ENCODE measurements around the gene TRAPPC13. TPM values are rescaled to one million over a fixed set of nuclear protein-coding genes. Genes with fewer than 3 reads are reported as not detected.

The TRAPPC13 gene
- total RNA-seq, 1 experiment from 2014 or later: 40.2 TPM

DNA sequence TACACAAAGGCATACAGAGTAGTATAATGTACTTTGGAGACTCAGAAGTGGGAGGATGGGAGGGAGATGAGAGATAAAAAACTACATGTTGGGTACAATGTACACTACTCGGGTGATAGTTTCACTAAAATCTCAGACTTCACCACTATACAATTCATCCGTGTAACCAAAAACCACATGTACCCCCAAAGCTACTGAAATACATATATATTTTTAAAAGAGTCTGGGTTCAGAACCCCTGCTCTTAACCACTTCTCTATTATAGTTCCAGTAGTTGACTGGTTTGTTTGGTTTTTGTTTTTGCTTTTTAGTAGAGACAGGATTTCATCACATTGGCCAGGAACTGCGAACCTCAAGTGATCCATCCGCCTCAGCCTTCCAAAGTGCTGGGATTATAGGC, 74.5 kb downstream of the TRAPPC13 start:
- peaks cover 9% of the 10 kb centered on the region; the same call in 1 of the 2 replicates for H3K36me3 ChIP-seq
- H3K4me1 ChIP-seq (replicated peaks): no peaks in the 10 kb centered on the region
- H3K4me3 ChIP-seq: no peak overlapping the region
- no peak for DNase-seq (ENCODE audit: low read depth in 1 of 2, low spot score in 2 of 2)
- no peaks in the 10 kb centered on the region for H3K9me3 ChIP-seq (replicated peaks)
- H3K27ac ChIP-seq: no peak overlapping the region
- H3K27me3 ChIP-seq (replicated peaks): no peaks in the 10 kb centered on the region

DNA sequence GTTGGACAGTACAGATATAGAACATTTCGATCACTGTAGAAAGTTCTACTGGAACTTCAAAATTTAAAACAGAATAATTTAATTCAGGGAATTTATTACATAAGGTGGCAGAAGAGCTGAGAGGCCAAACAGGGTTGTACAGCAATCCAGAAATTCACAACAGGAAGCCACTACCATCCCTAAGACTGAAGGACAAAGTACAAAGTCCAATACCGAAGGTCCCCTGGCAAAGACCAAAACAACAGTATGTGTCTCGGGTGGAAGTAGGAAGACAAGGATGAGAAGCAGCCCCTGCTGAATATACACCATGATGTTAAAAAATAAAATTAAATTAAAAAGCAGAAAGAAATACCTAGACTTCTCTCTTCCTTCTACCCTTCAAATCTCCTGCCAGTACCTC, 77.2 kb downstream of the TRAPPC13 start:
- no peak overlapping the region for H3K4me3 ChIP-seq
- DNase-seq (ENCODE audit: low read depth in 1 of 2, low spot score in 2 of 2): no peak
- no peak overlapping the region for H3K27ac ChIP-seq
- no peaks in the 10 kb centered on the region for H3K9me3 ChIP-seq (replicated peaks)
- no peaks in the 10 kb centered on the region for H3K27me3 ChIP-seq (replicated peaks)
- H3K36me3 ChIP-seq: peaks cover 6% of the 10 kb centered on the region; the same call in 1 of the 2 replicates
- no peaks in the 10 kb centered on the region for H3K4me1 ChIP-seq (replicated peaks)

DNA sequence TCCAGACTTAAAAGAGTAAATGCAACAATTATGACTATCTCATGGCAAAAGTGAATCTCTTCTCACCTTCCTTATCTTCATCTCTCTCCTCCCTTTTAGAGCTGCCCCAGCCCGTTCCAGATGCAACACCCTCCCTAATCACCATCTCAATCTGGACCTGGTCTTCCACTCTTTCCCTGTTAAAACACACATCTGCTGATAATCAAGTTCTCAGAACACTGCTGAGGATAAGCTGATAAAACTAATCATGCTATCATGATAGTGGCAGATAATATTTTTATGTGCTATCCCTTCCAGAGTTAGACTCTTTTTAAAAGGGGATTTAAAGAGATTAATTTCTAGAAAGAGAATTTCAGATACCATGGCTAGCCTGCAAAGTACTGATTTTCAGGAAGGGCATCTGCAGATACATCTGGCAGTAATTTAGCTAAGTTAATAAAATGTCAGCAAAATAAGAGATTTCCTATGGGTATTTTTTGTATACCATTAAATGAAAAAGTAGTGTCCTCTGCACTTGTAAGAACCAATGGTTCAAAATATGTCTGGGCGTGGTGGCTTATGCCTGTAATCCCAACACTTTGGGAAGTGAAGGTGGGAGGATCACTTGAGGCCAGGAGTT, 79.9 kb downstream of the TRAPPC13 start:
- DNase-seq (ENCODE audit: low read depth in 1 of 2, low spot score in 2 of 2): no peak
- H3K9me3 ChIP-seq (replicated peaks): no peaks in the 10 kb centered on the region
- no peaks in the 10 kb centered on the region for H3K4me1 ChIP-seq (replicated peaks)
- peaks cover 14% of the 10 kb centered on the region for H3K36me3 ChIP-seq
- no peak overlapping the region for H3K27ac ChIP-seq
- no peak overlapping the region for H3K4me3 ChIP-seq
- H3K27me3 ChIP-seq (replicated peaks): no peaks in the 10 kb centered on the region

DNA sequence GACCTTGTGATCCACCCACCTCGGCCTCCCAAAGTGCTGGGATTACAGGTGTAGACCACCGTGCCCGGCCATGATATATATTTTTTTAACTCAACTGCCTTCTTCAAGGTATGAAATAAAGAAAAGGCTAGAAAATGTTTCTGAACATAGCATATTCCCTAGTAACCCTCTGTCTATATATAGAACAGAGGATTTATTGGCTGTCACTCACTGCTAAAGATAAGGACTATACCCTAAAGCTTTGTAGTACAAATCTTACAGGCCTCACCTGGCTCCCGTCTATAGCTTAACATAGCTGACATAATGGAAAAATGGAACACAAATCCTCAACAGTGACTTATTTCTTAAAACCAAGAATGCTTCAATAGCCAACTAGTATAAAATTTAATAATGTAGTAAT, 82.8 kb downstream of the TRAPPC13 start:
- Histone ChIP-seq H3K27ac (no peak overlapping the region), H3K27me3 (replicated peaks) (no peaks in the 10 kb centered on the region), H3K36me3 (peaks cover 10% of the 10 kb centered on the region), H3K9me3 (replicated peaks) (no peaks in the 10 kb centered on the region), H3K4me3 (no peak overlapping the region), H3K4me1 (replicated peaks) (no peaks in the 10 kb centered on the region)
- DNase-seq (ENCODE audit: low read depth in 1 of 2, low spot score in 2 of 2): no peak

DNA sequence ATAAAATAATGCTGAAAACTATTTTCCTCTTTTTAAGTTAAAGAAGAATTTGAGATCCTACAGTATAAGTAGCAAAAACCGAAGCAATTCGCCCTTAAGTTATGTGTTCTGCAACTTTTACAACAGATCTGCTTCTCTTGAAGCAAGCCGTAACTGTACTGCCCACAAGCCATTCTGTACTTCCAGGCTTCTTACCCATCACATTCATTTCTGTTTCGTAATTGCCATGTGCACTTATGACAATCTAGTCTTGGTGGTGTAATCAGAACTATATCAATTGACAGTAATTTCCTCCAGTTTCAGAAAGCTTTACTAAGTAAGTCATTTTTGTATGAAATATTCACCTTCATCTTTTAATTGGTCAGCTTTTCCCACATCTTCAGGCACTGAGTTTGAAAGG, 83.3 kb downstream of the TRAPPC13 start:
- H3K4me3 ChIP-seq: no peak overlapping the region
- DNase-seq (ENCODE audit: low read depth in 1 of 2, low spot score in 2 of 2): no peak
- no peak overlapping the region for H3K27ac ChIP-seq
- H3K9me3 ChIP-seq (replicated peaks): no peaks in the 10 kb centered on the region
- H3K4me1 ChIP-seq (replicated peaks): no peaks in the 10 kb centered on the region
- no peaks in the 10 kb centered on the region for H3K27me3 ChIP-seq (replicated peaks)
- H3K36me3 ChIP-seq: peaks cover 10% of the 10 kb centered on the region

Other genes with a start within 250 kb of the TRAPPC13 start
- 3.5 and 4.1 TPM in 2 replicates for gene ADAMTS6, start 143.1 kb upstream of the TRAPPC13 start, total RNA-seq (2014; rRNA removed; shearing (Covaris generic))
- gene CENPK, start 61.9 kb upstream of the TRAPPC13 start, total RNA-seq (2014; rRNA removed; shearing (Covaris generic)): 51.8 and 54.9 TPM in 2 replicates
- gene PPWD1, start 61.7 kb upstream of the TRAPPC13 start, total RNA-seq (2014; rRNA removed; shearing (Covaris generic)): 35.7 and 44.4 TPM in 2 replicates
- 13.5 and 14.3 TPM in 2 replicates for gene TRIM23, start 694 bp upstream of the TRAPPC13 start, total RNA-seq (2014; rRNA removed; shearing (Covaris generic))
- gene SHLD3, start within 50 bp of the TRAPPC13 start, total RNA-seq (2014; rRNA removed; shearing (Covaris generic)): 5.8 and 8.0 TPM in 2 replicates
- 12.2 and 14.3 TPM in 2 replicates for gene SGTB, start 97.1 kb downstream of the TRAPPC13 start, total RNA-seq (2014; rRNA removed; shearing (Covaris generic))
- gene NLN, start 97.2 kb downstream of the TRAPPC13 start, total RNA-seq (2014; rRNA removed; shearing (Covaris generic)): 27.4 and 32.4 TPM in 2 replicates